A549 (cell line): ENCODE measurements around the gene MARS1. TPM values are rescaled to one million over a fixed set of nuclear protein-coding genes. Genes with fewer than 3 reads are reported as not detected.
A peak's percentile ranks its signal among the peaks of the same experiment; 100 is the strongest.

Experiments
- ATAC-seq, 2 experiments: fragments of 200-7000 bp in 1 of 2; fragments of >200 bp in 1 of 2; cut with Nextera tagmentation in 1 of 2; cut with Tn5 transposase in 1 of 2; 3 replicates each; pipeline versions ENCODE4 v1.8.0 to v1.9.1; 2018 to 2020; ENCODE audit warnings: mild to moderate bottlenecking in 1 of 2, moderate library complexity in 1 of 2
- CTCF ChIA-PET: fragments of 300-600 bp; sonication (Branson Sonifier 250); formaldehyde crosslinking; extraction: SDS; loops from one replicate; lab custom pipeline; 2021; ENCODE audit warnings: antibody characterized with exemption, inconsistent platforms; lab: Yijun Ruan, JAX
- POLR2A ChIA-PET: fragments of 350-600 bp; formaldehyde crosslinking; extraction: SDS; loops from one replicate; lab custom pipeline; 2021; ENCODE audit warnings: antibody characterized with exemption, inconsistent platforms; lab: Yijun Ruan, JAX
- DNase-seq, 2 experiments: peaks; one replicate each; pipeline versions ENCODE4 v3.0.0 to v3.0.0-alpha.2; 2011 to 2016; ENCODE audit warnings: low read depth in 1 of 2, low spot score in 1 of 2
- FAIRE-seq: peaks from 2 replicates; lab custom pipeline; 2011; peaks lifted over from hg19 to GRCh38; lab: Jason Lieb, UNC
- H3K27ac ChIP-seq, 2 experiments: fragments of >200 bp; sonication (Bioruptor Twin); formaldehyde crosslinking; 3 replicates each; pipeline ENCODE4 v1.5.1; 2016 to 2017
- H3K4me1 ChIP-seq: fragments of >200 bp; sonication (Bioruptor Twin); formaldehyde crosslinking; 3 replicates; pipeline ENCODE4 v1.6.1; 2016
- H3K4me2 ChIP-seq: fragments of >200 bp; sonication (Bioruptor Twin); formaldehyde crosslinking; 3 replicates; pipeline ENCODE4 v1.6.1; 2016
- H3K4me3 ChIP-seq: fragments of >200 bp; sonication (Bioruptor Twin); formaldehyde crosslinking; 3 replicates; pipeline ENCODE4 v1.5.1; 2016
- H3K9me3 ChIP-seq: fragments of >200 bp; sonication (Bioruptor Twin); formaldehyde crosslinking; 3 replicates; pipeline ENCODE4 v1.6.1; 2016
- BHLHE40 ChIP-seq: IDR thresholded peaks from 2 replicates; pipeline ENCODE4 v1.6.1; 2012; ENCODE audit warnings: low read depth, low read length, inconsistent platforms
- EHF ChIP-seq: fragments of 250-450 bp; sonication (Bioruptor Pico); IDR thresholded peaks from 2 replicates; pipeline ENCODE4 v1.5.0; 2020; ENCODE audit warnings: mild to moderate bottlenecking
- EP300 ChIP-seq, 2 experiments: fragments of >200 bp; sonication (Bioruptor Twin); formaldehyde crosslinking; IDR thresholded peaks; 2 replicates in 1 of 2; 3 replicates in 1 of 2; pipeline ENCODE4 v1.6.1; 2016 to 2017
- FOSB ChIP-seq: fragments of 250-450 bp; sonication (Bioruptor Pico); IDR thresholded peaks from 2 replicates; pipeline ENCODE4 v1.5.0; 2020; ENCODE audit warnings: mild to moderate bottlenecking, moderate library complexity
- FOSL2 ChIP-seq, 2 experiments: fragments of 450-650 bp in 1 of 2; fragments of >200 bp in 1 of 2; sonication (Bioruptor Twin) in 1 of 2; formaldehyde crosslinking; IDR thresholded peaks; 2 replicates each; pipeline versions ENCODE4 v1.5.0 to v1.6.1; 2016 to 2020; ENCODE audit warnings: mild to moderate bottlenecking in 1 of 2, moderate library complexity in 1 of 2
- GATA3 ChIP-seq: IDR thresholded peaks from 2 replicates; pipeline ENCODE4 v1.6.1; 2012; ENCODE audit warnings: borderline replicate concordance
- HEYL ChIP-seq: fragments of 250-450 bp; sonication (Bioruptor Pico); IDR thresholded peaks from 2 replicates; pipeline ENCODE4 v1.8.0; 2021; ENCODE audit warnings: mild to moderate bottlenecking, moderate library complexity
- HOXA7 ChIP-seq: fragments of 250-450 bp; sonication (Bioruptor Pico); IDR thresholded peaks from 2 replicates; pipeline ENCODE4 v1.5.0; 2020; ENCODE audit warnings: mild to moderate bottlenecking, moderate library complexity
- HOXB13 ChIP-seq: fragments of 250-450 bp; sonication (Bioruptor Pico); IDR thresholded peaks from 2 replicates; pipeline ENCODE4 v1.5.0; 2020; ENCODE audit warnings: low read depth, mild to moderate bottlenecking, moderate library complexity
- JUNB ChIP-seq: fragments of >200 bp; sonication (Bioruptor Twin); formaldehyde crosslinking; IDR thresholded peaks from 2 replicates; pipeline ENCODE4 v1.6.1; 2016
- MAZ ChIP-seq: fragments of 150-350 bp; IDR thresholded peaks from 2 replicates; pipeline ENCODE4 v1.6.1; 2014; ENCODE audit warnings: antibody characterized with exemption, low read depth, low read length, borderline replicate concordance
- NR3C1 ChIP-seq: fragments of >200 bp; sonication (Bioruptor Twin); formaldehyde crosslinking; IDR thresholded peaks from 3 replicates; pipeline ENCODE4 v1.6.1; 2017
- POLR2AphosphoS2 ChIP-seq: conservative IDR thresholded peaks from 2 replicates; pipeline ENCODE4 v1.6.1; 2012; ENCODE audit warnings: low read length, improper control_type of control experiment, inconsistent platforms
- RAD21 ChIP-seq, 2 experiments: fragments of >200 bp in 1 of 2; sonication (Bioruptor Twin) in 1 of 2; formaldehyde crosslinking in 1 of 2; IDR thresholded peaks in 1 of 2; conservative IDR thresholded peaks in 1 of 2; 2 replicates in 1 of 2; 3 replicates in 1 of 2; pipeline ENCODE4 v1.6.1; 2012 to 2018; ENCODE audit warnings: inconsistent platforms in 1 of 2
- RARB ChIP-seq: fragments of 250-450 bp; sonication (Bioruptor Pico); IDR thresholded peaks from 2 replicates; pipeline ENCODE4 v1.8.0; 2021; ENCODE audit warnings: mild to moderate bottlenecking, moderate library complexity
- SMC3 ChIP-seq: fragments of >200 bp; sonication (Bioruptor Twin); formaldehyde crosslinking; IDR thresholded peaks from 3 replicates; pipeline ENCODE4 v1.6.1; 2018; ENCODE audit warnings: inconsistent platforms
- ZFP36 ChIP-seq: fragments of 450-650 bp; IDR thresholded peaks from 2 replicates; pipeline ENCODE4 v1.6.1; 2014; ENCODE audit warnings: borderline replicate concordance; ENCODE audit not compliant: partially characterized antibody
- WGBS: methylation state at CpG from one replicate; pipeline ENCODE4 v1.1.6; 2017; ENCODE audit errors: missing lambda C conversion rate; 5-methylcytosine and 5-hydroxymethylcytosine counted together
- polyA plus RNA-seq, 4 experiments: library from polyadenylated mRNA; depleted of rRNA in 3 of 4; stranded (reverse); fragments of >200 nt; fragmentation: RNase III in 1 of 4; extraction: RNeasy Plus Mini Kit Qiagen cat#74134 plus additional on column Dnase treatment in 1 of 4; gene quantifications; 2 replicates in 3 of 4; 3 replicates in 1 of 4; pipeline ENCODE4 v1.2.3, GENCODE V29; 2011 to 2017
- TF ChIP-seq, protein P1 (sequence below): fragments of 250-450 bp; sonication (Bioruptor Pico); IDR thresholded peaks from 2 replicates; pipeline ENCODE4 v1.5.0; 2021; ENCODE audit warnings: mild to moderate bottlenecking, moderate library complexity, borderline replicate concordance
- TF ChIP-seq, protein P2 (sequence below): IDR thresholded peaks from 2 replicates; pipeline ENCODE4 v1.6.1; 2012
- TF ChIP-seq, protein P3 (sequence below): fragments of >200 bp; sonication (Bioruptor Twin); formaldehyde crosslinking; IDR thresholded peaks from 3 replicates; pipeline ENCODE4 v1.6.1; 2016
- TF ChIP-seq, protein P4 (sequence below): fragments of >200 bp; sonication (Bioruptor Twin); formaldehyde crosslinking; IDR thresholded peaks from 3 replicates; pipeline ENCODE4 v1.5.1; 2016

MARS1 gene
- polyA plus RNA-seq, 2 of the 4 experiments (the other 2 are of a cell fraction) = 227 to 372 TPM

DNA sequence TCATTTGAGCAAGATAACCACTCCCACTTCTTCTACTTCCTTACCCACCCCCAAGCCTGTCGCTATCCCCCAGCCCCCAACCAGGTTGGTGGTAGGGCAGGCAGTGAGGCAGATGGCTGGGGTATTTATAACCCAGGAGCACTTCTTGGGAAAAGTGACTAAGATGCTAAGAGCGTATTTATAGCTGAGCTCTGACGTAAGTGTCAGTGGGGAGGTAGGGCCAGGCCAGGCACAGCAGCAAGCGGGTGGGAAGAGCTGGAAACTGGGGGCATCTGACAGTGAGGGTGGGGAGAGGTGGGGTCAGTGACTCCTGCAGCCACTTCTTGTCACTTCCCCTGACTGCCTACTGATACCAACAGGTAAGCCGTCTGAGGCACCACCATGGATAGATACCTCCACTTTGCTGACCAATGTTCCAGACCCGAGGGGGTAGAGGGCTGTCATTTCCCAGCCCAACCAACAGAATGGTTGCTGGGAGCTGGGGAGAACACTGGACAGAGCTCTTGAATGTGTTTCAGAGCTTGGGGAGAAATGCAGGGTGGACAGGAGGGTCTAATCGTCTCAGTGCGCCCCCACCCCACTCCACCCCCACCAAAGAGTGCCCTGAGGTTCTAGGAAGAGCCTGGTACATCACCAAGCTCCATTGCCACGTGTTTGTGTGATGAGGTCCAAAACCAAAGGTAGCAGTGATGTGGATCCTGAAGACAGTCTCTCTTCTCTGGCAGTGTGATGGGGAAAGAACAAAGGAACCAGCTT, 35.5 kb upstream of the MARS1 start:
- ChIA-PET POLR2A (interaction anchor here (0.6 to 1.2 kb wide), 3 partner anchors 22 to 145 kb away, joined by 3 to 5 read pairs (median 4); no protein-coding TSS in a partner anchor), CTCF (interaction anchor here (0.6 to 13.4 kb wide), 59 partner anchors 9 to 562 kb away, joined by 3 to 459 read pairs (median 6); partner anchors contain the start of genes GLI1, INHBC, NXPH4 and STAC3)
- H3K27ac ChIP-seq = peak overlapping the region; percentile 57 to 99
- no peaks in the 10 kb centered on the region for H3K9me3 ChIP-seq
- 22% methylated on average over 9 of the region's 9 CpGs for WGBS
- no peak overlapping the region for H3K4me3 ChIP-seq
- H3K4me2 ChIP-seq = peak overlapping the region; percentile 55
- H3K4me1 ChIP-seq = peaks cover 62% of the 10 kb centered on the region
- DNase-seq (peak in 1 of 2 experiments; percentile 82), ATAC-seq (peak; percentile 38 to 64), FAIRE-seq (no peak)
- TF ChIP-seq GATA3 = no peak
- TF ChIP-seq HOXA7 (CRISPR knock-in tag) = no peak
- peak; percentile 28; the same call in 1 of the 2 replicates for TF ChIP-seq FOSB (CRISPR knock-in tag)
- no peak for TF ChIP-seq FOSL2 (IDR thresholded peaks at IDR 0.05)
- peak; percentile 69 for TF ChIP-seq FOSL2 (CRISPR knock-in tag; IDR thresholded peaks at IDR 0.05)
- TF ChIP-seq, protein P1, sequence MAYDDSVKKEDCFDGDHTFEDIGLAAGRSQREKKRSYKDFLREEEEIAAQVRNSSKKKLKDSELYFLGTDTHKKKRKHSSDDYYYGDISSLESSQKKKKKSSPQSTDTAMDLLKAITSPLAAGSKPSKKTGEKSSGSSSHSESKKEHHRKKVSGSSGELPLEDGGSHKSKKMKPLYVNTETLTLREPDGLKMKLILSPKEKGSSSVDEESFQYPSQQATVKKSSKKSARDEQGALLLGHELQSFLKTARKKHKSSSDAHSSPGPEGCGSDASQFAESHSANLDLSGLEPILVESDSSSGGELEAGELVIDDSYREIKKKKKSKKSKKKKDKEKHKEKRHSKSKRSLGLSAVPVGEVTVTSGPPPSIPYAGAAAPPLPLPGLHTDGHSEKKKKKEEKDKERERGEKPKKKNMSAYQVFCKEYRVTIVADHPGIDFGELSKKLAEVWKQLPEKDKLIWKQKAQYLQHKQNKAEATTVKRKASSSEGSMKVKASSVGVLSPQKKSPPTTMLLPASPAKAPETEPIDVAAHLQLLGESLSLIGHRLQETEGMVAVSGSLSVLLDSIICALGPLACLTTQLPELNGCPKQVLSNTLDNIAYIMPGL = no peak
- no peak for TF ChIP-seq HOXB13 (CRISPR knock-in tag)
- TF ChIP-seq RARB (CRISPR knock-in tag) = no peak
- no peak for TF ChIP-seq MAZ
- peak; percentile 26; the same call in 1 of the 2 replicates for TF ChIP-seq JUNB
- TF ChIP-seq, protein P2, sequence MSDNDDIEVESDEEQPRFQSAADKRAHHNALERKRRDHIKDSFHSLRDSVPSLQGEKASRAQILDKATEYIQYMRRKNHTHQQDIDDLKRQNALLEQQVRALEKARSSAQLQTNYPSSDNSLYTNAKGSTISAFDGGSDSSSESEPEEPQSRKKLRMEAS = no peak
- TF ChIP-seq POLR2AphosphoS2 = no peak
- no peak for TF ChIP-seq HEYL (CRISPR knock-in tag)
- no peak for TF ChIP-seq SMC3
- TF ChIP-seq BHLHE40 = no peak
- TF ChIP-seq, protein P3, sequence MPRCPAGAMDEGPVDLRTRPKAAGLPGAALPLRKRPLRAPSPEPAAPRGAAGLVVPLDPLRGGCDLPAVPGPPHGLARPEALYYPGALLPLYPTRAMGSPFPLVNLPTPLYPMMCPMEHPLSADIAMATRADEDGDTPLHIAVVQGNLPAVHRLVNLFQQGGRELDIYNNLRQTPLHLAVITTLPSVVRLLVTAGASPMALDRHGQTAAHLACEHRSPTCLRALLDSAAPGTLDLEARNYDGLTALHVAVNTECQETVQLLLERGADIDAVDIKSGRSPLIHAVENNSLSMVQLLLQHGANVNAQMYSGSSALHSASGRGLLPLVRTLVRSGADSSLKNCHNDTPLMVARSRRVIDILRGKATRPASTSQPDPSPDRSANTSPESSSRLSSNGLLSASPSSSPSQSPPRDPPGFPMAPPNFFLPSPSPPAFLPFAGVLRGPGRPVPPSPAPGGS = no peak
- no peak for TF ChIP-seq ZFP36
- TF ChIP-seq EP300 (IDR thresholded peaks at IDR 0.05) = no peak
- TF ChIP-seq EHF = no peak

DNA sequence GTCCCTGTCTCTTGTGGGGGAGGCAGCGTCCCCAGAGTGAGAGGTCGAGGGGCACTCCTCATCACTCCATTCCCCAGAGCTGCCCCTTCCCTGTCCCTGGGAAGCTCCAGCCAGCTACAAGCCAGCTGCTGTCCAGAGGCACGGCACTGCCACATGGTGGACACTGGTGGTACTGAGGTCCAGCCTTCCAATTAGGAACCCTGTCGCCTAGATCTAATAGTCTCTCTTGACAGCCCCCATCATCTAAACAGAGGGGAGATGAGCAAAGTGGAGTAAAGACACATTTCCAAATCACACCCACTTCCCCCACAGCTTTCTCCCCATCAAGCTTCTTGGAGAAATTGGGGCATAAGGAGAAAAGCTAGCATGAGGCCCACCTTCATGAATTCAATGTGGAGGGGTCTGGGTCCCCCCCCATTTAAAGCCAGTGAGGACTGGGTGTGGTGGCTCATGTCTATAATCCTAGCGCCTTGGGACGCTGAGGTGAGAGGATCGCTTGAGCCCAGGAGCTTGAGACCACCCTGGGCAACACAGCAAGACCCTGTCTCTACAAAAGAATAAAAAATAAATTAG, 34.8 kb upstream of the MARS1 start:
- WGBS = 2% methylated on average over 7 of the region's 7 CpGs
- ChIA-PET CTCF (interaction anchor here (0.6 to 13.4 kb wide), 62 partner anchors 9 to 563 kb away, joined by 3 to 459 read pairs (median 5); partner anchors contain the start of genes GLI1, INHBC, NXPH4 and STAC3), POLR2A (interaction anchor here (0.6 to 1.2 kb wide), 2 partner anchors 64 to 145 kb away, joined by 3 to 5 read pairs; no protein-coding TSS in a partner anchor)
- peaks cover 68% of the 10 kb centered on the region for H3K4me1 ChIP-seq
- DNase-seq (peak; percentile 65 to 84), FAIRE-seq (no peak), ATAC-seq (peak; percentile 54 to 74)
- H3K27ac ChIP-seq = peak overlapping the region; percentile 92 to 99
- H3K9me3 ChIP-seq = no peaks in the 10 kb centered on the region
- TF ChIP-seq, protein P4, sequence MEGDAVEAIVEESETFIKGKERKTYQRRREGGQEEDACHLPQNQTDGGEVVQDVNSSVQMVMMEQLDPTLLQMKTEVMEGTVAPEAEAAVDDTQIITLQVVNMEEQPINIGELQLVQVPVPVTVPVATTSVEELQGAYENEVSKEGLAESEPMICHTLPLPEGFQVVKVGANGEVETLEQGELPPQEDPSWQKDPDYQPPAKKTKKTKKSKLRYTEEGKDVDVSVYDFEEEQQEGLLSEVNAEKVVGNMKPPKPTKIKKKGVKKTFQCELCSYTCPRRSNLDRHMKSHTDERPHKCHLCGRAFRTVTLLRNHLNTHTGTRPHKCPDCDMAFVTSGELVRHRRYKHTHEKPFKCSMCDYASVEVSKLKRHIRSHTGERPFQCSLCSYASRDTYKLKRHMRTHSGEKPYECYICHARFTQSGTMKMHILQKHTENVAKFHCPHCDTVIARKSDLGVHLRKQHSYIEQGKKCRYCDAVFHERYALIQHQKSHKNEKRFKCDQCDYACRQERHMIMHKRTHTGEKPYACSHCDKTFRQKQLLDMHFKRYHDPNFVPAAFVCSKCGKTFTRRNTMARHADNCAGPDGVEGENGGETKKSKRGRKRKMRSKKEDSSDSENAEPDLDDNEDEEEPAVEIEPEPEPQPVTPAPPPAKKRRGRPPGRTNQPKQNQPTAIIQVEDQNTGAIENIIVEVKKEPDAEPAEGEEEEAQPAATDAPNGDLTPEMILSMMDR = peak; percentile 94
- no peak for TF ChIP-seq NR3C1
- TF ChIP-seq, protein P2 = peak; percentile 64; the same call in 1 of the 2 replicates
- TF ChIP-seq RAD21 (conservative IDR thresholded peaks at IDR 0.05 in 1 of 2, IDR thresholded peaks at IDR 0.05 in 1 of 2) = peak; percentile 98 to 99
- no peak for TF ChIP-seq FOSB (CRISPR knock-in tag)
- TF ChIP-seq, protein P3 = no peak
- TF ChIP-seq SMC3 = peak; percentile 95
- no peak overlapping the region for H3K4me3 ChIP-seq
- H3K4me2 ChIP-seq = peak overlapping the region; percentile 55
